GM12873 (cell line): ENCODE measurements around the gene OLR1.

ENCODE experiments used
- CTCF ChIP-seq: IDR thresholded peaks from 2 replicates; pipeline ENCODE4 v1.5.1; 2012; ENCODE audit warnings: low read depth, mild to moderate bottlenecking, moderate library complexity, low read length, control low read depth; ENCODE audit not compliant: insufficient read depth; ENCODE audit errors: missing control alignments

The OLR1 gene

GRCh38 chr12:10126413-10126812 lies 45.5 kb downstream of the OLR1 start:
- no peak for TF ChIP-seq CTCF

GRCh38 chr12:10122689-10123088 lies 49.2 kb downstream of the OLR1 start:
- no peak for TF ChIP-seq CTCF

- TF ChIP-seq CTCF: no peak
Observed at GRCh38 chr12:10121278-10121677, 50.7 kb downstream of the OLR1 start.

GRCh38 chr12:10119066-10119465 lies 52.9 kb downstream of the OLR1 start:
- no peak for TF ChIP-seq CTCF

- no peak for TF ChIP-seq CTCF
Observed at GRCh38 chr12:10115890-10116289, 56.0 kb downstream of the OLR1 start.

GRCh38 chr12:10115311-10115710 lies 56.6 kb downstream of the OLR1 start:
- TF ChIP-seq CTCF: no peak

GRCh38 chr12:10113920-10114319 lies 58.0 kb downstream of the OLR1 start:
- no peak for TF ChIP-seq CTCF
